IMR-90 (cell line): Measurements from ENCODE around the gene FAM120A. TPM values are rescaled to one million over a fixed set of nuclear protein-coding genes. Genes with fewer than 3 reads are reported as not detected.

Experiments
- ATAC-seq: fragments of 200-7000 bp; cut with Tn5 transposase; 2 replicates; pipeline ENCODE4 v1.9.1; 2020; ENCODE audit warnings: low read depth, mild to moderate bottlenecking, moderate library complexity
- BruUV-seq: library from RNA; stranded (reverse); fragments of 400-500 nt; replicated peaks from 2 replicates; lab custom pipeline; 2021; lab: Mats Ljungman, UMichigan
- CTCF ChIA-PET: fragments of 300-600 bp; formaldehyde crosslinking; extraction: SDS; loops from one replicate; lab custom pipeline; 2021; ENCODE audit warnings: antibody characterized with exemption; lab: Yijun Ruan, JAX
- POLR2A ChIA-PET: fragments of 300-600 bp; sonication (Branson Sonifier 250); formaldehyde crosslinking; loops from one replicate; lab custom pipeline; 2022; ENCODE audit warnings: antibody characterized with exemption; ENCODE audit not compliant: unreplicated experiment; lab: Charles Lee
- DNase-seq: peaks from one replicate; pipeline ENCODE4 v3.0.0; 2013
- H2AFZ ChIP-seq: replicated peaks from 2 replicates; pipeline ENCODE3; 2013; ENCODE audit warnings: low read length, mild to moderate bottlenecking; ENCODE audit not compliant: poor library complexity
- H2AK5ac ChIP-seq: 2 replicates; pipeline ENCODE4 v1.6.1; 2013; ENCODE audit warnings: low read depth, low read length, inconsistent platforms
- H2AK9ac ChIP-seq: replicated peaks from 2 replicates; pipeline ENCODE3; 2013; ENCODE audit warnings: mild to moderate bottlenecking, low read depth, low read length, moderate library complexity; ENCODE audit not compliant: poor library complexity
- H2BK120ac ChIP-seq: 2 replicates; pipeline ENCODE4 v1.6.1; 2013; ENCODE audit warnings: low read depth, low read length, inconsistent platforms
- H2BK15ac ChIP-seq: 3 replicates; pipeline ENCODE4 v1.6.1; 2013; ENCODE audit warnings: low read depth, low read length, inconsistent platforms
- H2BK20ac ChIP-seq: 2 replicates; pipeline ENCODE4 v1.6.1; 2013; ENCODE audit warnings: low read depth, mild to moderate bottlenecking, inconsistent platforms, low read length, moderate library complexity
- H2BK5ac ChIP-seq: 2 replicates; pipeline ENCODE4 v1.6.1; 2013; ENCODE audit warnings: mild to moderate bottlenecking, low read depth, low read length, inconsistent platforms; ENCODE audit not compliant: poor library complexity, severe bottlenecking
- H3K14ac ChIP-seq: replicated peaks from 2 replicates; pipeline ENCODE4 v1.6.1; 2013; ENCODE audit warnings: low read depth, low read length, inconsistent platforms
- H3K18ac ChIP-seq: 2 replicates; pipeline ENCODE4 v1.6.1; 2013; ENCODE audit warnings: low read depth, low read length, control low read depth
- H3K23ac ChIP-seq: 2 replicates; pipeline ENCODE4 v1.6.1; 2013; ENCODE audit warnings: low read depth, low read length, inconsistent platforms
- H3K27ac ChIP-seq: 2 replicates; pipeline ENCODE4 v1.5.1; 2013; ENCODE audit warnings: mild to moderate bottlenecking, control low read depth, low read length; ENCODE audit not compliant: insufficient read depth
- H3K27me3 ChIP-seq: 2 replicates; pipeline ENCODE4 v1.6.1; 2013; ENCODE audit warnings: low read length; ENCODE audit not compliant: control insufficient read depth, insufficient read depth
- H3K36me3 ChIP-seq: 2 replicates; pipeline ENCODE4 v1.6.1; 2013; ENCODE audit warnings: low read length, mixed read lengths; ENCODE audit not compliant: control insufficient read depth, insufficient read depth
- H3K4ac ChIP-seq: 2 replicates; pipeline ENCODE4 v1.6.1; 2013; ENCODE audit warnings: low read depth, low read length, inconsistent platforms
- H3K4me1 ChIP-seq: 2 replicates; pipeline ENCODE4 v1.6.1; 2013; ENCODE audit warnings: low read length, mixed read lengths; ENCODE audit not compliant: control insufficient read depth, insufficient read depth
- H3K4me2 ChIP-seq: 2 replicates; pipeline ENCODE4 v1.6.1; 2013; ENCODE audit warnings: low read depth, mild to moderate bottlenecking, control low read depth, low read length, moderate library complexity
- H3K4me3 ChIP-seq: 2 replicates; pipeline ENCODE4 v1.5.1; 2013; ENCODE audit warnings: low read depth, mild to moderate bottlenecking, control low read depth, low read length, moderate library complexity; ENCODE audit not compliant: insufficient read depth
- H3K56ac ChIP-seq: 2 replicates; pipeline ENCODE4 v1.6.1; 2013; ENCODE audit warnings: low read length, inconsistent platforms; ENCODE audit not compliant: insufficient read depth; ENCODE audit errors: extremely low read depth
- H3K79me1 ChIP-seq, 2 experiments: 2 replicates each; pipeline ENCODE4 v1.6.1; 2013; ENCODE audit warnings: low read length in 2 of 2, inconsistent platforms in 1 of 2, low read depth in 1 of 2
- H3K9ac ChIP-seq: 2 replicates; pipeline ENCODE4 v1.6.1; 2013; ENCODE audit warnings: low read depth, low read length, control low read depth
- H3K9me1 ChIP-seq: 2 replicates; pipeline ENCODE4 v1.6.1; 2013; ENCODE audit warnings: low read length, inconsistent platforms; ENCODE audit not compliant: insufficient read depth
- H3K9me3 ChIP-seq: 2 replicates; pipeline ENCODE4 v1.6.1; 2013; ENCODE audit warnings: low read length; ENCODE audit not compliant: control insufficient read depth, insufficient read depth
- H4K20me1 ChIP-seq: 2 replicates; pipeline ENCODE4 v1.6.1; 2013; ENCODE audit warnings: low read length, inconsistent platforms; ENCODE audit not compliant: insufficient read depth
- H4K5ac ChIP-seq: 2 replicates; pipeline ENCODE4 v1.6.1; 2013; ENCODE audit warnings: mild to moderate bottlenecking, low read depth, low read length, control low read depth
- H4K8ac ChIP-seq, 2 experiments: 2 replicates each; pipeline ENCODE4 v1.6.1; 2013; ENCODE audit warnings: low read depth in 2 of 2, low read length in 2 of 2, control low read depth in 1 of 2, inconsistent platforms in 1 of 2
- H4K91ac ChIP-seq: 2 replicates; pipeline ENCODE4 v1.6.1; 2013; ENCODE audit warnings: low read depth, low read length, inconsistent platforms; ENCODE audit not compliant: insufficient read depth
- CHD1 ChIP-seq: IDR thresholded peaks from 2 replicates; pipeline ENCODE4 v1.6.1; 2012; ENCODE audit warnings: low read depth, low read length, improper control_type of control experiment
- ELK1 ChIP-seq: fragments of 150-350 bp; IDR thresholded peaks from 2 replicates; pipeline ENCODE4 v1.6.1; 2016; ENCODE audit warnings: low read depth, mild to moderate bottlenecking, low read length, moderate library complexity, borderline replicate concordance
- MAFK ChIP-seq: IDR thresholded peaks from 2 replicates; pipeline ENCODE4 v1.6.1; 2012; ENCODE audit warnings: low read depth, low read length, improper control_type of control experiment
- WGBS, 2 experiments: methylation state at CpG; one replicate each; pipeline versions ENCODE4 v1.1.5 to v1.1.7; 2013; ENCODE audit warnings: missing lambda C conversion rate in 2 of 2; ENCODE audit not compliant: insufficient read length in 1 of 2; ENCODE audit errors: extremely low coverage in 2 of 2; 5-methylcytosine and 5-hydroxymethylcytosine counted together
- dilution Hi-C: fragments of 300-500 bp; cut with HindIII; formaldehyde crosslinking; loops from one replicate; pipeline ENCODE4 v1.14.3; 2018; ENCODE audit warnings: low sequenced_read_pairs; ENCODE audit not compliant: unreplicated experiment
- in situ Hi-C: fragments of 300-500 bp; cut with MboI; formaldehyde crosslinking; loops from 3 replicates; pipeline ENCODE4 v1.14.3; 2019; ENCODE audit warnings: low sequenced_read_pairs, inconsistent platforms, mixed read lengths
- intact Hi-C: fragments of 100-400 bp; cut with micrococcal nuclease; formaldehyde crosslinking; loops from 2 replicates; pipeline ENCODE4 v1.10.0; 2022
- polyA plus RNA-seq, 3 experiments: library from polyadenylated mRNA; depleted of rRNA; stranded (reverse); fragments of >200 nt; gene quantifications; 2 replicates each; pipeline ENCODE4 v1.2.3, GENCODE V29; 2012; ENCODE audit warnings: low replicate concordance in 1 of 3
- total RNA-seq: library from RNA; depleted of rRNA; stranded (reverse); fragments of >200 nt; gene quantifications from 2 replicates; pipeline ENCODE4 v1.2.3, GENCODE V29; 2012

The FAM120A gene
- total and polyA plus RNA-seq, 2 of the 4 experiments (the other 2 are of a cell fraction): 61.6 to 75.1 TPM

DNA sequence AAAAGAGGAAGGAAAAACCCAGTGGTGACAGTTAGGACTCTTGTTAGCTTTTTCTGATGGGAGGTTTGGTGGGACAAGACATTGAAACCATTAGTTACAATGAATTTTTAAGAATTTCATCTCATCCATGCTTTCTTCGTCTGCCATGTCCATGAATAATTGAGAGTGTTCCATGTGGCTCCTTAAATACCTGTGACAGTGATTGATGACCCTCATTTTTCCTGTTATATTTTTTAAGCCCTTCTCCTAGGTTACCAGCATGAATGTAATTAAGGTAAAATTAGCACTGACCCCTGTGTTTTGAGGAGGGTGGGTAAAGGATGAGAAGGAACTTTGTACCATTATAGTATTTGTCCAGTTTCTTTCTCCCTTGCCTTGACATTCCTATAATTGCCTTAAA, 101.4 kb downstream of the FAM120A start:
- Histone ChIP-seq H4K8ac (no peak overlapping the region), H3K9me1 (no peaks in the 10 kb centered on the region; the same call in 1 of the 2 replicates), H2BK5ac (no peak overlapping the region), H3K36me3 (peaks cover 30% of the 10 kb centered on the region), H4K20me1 (no peaks in the 10 kb centered on the region), H4K91ac (no peak overlapping the region), H2BK20ac (no peak overlapping the region), H3K18ac (no peak overlapping the region), H3K27me3 (no peaks in the 10 kb centered on the region), H3K14ac (no peak overlapping the region), H3K9me3 (no peaks in the 10 kb centered on the region), H3K79me1 (peaks cover 3 to 12% of the 10 kb centered on the region in 2 experiments; a peak in 3 of 4 replicates), H4K5ac (no peak overlapping the region), H2BK120ac (no peak overlapping the region), H3K23ac (no peak overlapping the region), H3K4me3 (no peak overlapping the region), H3K4me2 (no peak overlapping the region), H2BK15ac (no peak overlapping the region), H3K4ac (no peak overlapping the region), H3K4me1 (no peaks in the 10 kb centered on the region), H2AK5ac (no peak overlapping the region), H2AFZ (no peak overlapping the region), H2AK9ac (no peak overlapping the region), H3K56ac (no peak overlapping the region), H3K9ac (no peak overlapping the region), H3K27ac (no peak overlapping the region)
- no peak for TF ChIP-seq CHD1
- no peak for TF ChIP-seq ELK1
- no peak for TF ChIP-seq MAFK
- dilution Hi-C loops: no loop called here
- no CpG with 5 or more reads among the region's 1 CpG for WGBS, 2 experiments
- POLR2A ChIA-PET: no interaction called here
- CTCF ChIA-PET: no interaction called here
- in situ Hi-C loops: loop anchor here (25.0 kb wide), 1 partner anchor 441 kb away; no protein-coding TSS in a partner anchor
- BruUV-seq: no TSS peak
- DNase-seq (no peak), ATAC-seq (no peak)
- intact Hi-C loops: no loop called here
